ENCODE measurements around the gene FOSL1. TPM values are rescaled to one million over a fixed set of nuclear protein-coding genes. Genes with fewer than 3 reads are reported as not detected.
"Not testable (repeated sequence)": the region's sequence is repeated elsewhere in the genome, so short reads cannot be mapped to it uniquely, and the experiment has no call there.

The FOSL1 gene
- total RNA-seq, 1 donor from 2014 or later: 11.6 TPM

DNA sequence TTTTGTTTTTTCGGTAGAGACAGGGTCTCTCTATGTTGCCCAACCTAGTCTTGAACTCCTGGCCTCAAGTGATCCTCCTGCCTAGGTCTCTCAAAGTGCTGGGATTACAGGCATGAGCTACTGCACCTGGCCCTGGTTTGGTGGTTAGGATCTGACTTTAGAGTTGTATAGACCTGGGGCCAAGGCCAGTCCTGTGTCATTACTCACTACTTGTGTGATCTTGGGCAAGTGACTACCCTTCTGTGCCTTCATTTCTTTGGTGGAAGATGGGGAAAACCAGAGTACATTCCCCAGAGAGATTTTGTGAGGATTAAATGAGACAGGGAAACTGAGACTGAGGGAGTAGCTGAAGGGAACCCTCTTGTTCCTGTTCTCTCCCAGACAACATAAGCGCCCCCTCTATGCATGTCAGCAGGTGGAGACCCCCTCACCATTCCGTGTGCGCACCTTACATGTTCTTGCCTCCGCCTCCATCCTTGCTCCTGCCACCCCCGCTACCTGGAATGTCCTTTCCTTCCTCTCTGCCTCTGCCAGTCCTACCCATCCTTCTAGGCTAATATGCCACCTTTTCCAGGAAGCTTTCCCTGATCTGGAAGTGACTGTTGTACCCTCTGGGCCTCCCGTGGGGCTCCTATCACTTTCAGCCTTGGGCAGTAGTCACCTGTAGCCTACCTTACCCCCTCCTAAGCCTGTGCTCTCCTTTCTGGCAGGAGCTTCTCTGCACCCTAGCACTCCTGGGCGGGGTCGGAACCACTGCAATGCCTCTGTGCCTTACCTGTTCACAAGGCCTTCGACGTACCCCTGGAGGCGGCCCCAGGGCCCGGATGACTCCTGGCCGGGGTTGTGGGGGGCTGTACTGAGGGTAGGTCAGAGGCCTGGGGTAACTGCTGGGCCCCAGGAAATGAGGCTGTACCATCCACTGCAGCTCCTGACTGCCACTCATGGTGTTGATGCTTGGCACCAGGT is 3.9 kb downstream of the FOSL1 start:
- no peak for DNase-seq (ENCODE audit: low read depth)

DNA sequence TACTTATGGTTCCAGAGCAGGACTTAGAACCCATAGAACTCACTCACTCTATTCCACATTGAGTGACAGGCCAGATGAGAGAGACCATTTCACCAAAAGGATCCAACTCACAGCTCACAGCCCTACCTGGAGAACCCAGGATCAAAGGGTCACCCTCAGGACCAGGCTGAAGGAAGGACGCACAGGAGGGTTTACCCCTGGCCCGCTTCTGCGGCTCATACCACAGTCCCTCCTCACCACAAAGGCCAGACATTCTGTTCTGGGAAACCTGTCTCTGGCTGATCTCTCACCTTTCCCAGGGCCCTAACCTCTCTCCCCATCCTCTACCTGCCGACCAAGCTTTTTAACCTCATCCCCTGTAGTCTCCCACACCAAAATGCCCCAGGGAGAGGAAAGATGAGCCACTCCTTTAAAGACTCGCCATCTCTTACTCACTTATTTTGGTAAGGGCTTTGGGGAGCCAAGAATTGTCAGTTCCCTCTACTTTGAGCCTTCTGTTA is 4.7 kb downstream of the FOSL1 start:
- no peak for DNase-seq (ENCODE audit: low read depth)

DNA sequence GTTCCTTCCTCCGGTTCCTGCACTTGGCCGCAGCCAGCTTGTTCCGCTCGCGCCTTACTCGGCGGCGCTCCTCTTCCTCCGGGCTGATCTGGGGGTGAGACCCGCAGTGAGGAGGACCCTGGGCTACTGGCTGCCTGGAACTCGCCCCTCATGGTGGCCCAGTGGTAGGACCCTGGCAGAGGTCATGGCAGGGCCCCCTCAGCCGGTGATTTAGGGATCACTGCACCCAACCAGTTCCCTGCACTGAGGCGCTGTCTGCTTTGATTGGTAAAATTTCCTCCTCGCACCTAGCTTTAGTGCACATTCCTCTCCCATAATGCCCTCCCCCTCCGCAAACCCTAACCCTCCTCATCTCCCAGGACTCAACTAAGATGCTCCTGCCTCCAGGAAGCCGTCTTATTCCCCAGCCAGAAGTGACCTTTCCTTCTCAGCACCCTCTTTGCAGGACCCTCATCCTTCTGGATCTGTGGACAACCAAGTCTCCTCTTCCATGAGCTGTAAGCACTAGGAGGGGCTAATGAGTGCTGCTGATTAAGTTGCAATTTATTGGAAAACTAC is 6.1 kb downstream of the FOSL1 start:
- DNase-seq (ENCODE audit: low read depth): no peak

DNA sequence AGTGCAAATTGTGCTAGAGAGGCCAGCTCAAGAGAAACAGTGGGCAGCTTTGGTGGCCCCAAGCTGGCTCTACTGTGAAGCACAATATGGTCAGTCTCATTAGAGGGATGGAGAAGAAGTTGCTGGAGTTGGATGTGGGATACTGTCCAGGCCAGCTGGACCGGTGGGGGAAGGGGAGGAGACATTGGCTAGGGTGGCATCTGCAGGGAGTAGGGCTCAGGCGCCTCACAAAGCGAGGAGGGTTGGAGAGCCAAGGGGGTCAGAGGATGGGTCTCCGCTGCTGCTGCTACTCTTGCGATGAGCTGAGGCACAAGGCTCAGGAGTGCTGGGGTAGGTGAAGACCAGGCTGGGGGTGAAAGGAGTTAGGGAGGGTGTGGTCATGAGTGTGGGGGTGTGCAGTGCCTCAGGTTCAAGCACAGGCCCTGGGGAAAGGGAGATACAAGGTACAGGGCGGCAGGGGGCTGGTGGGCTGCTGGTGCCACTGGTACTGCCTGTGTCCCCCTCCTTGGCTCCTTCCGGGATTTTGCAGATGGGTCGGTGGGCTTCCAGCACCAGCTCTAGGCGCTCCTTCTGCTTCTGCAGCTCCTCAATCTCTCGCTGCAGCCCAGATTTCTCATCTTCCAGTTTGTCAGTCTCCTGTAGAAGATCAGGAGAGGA is 7.4 kb downstream of the FOSL1 start:
- DNase-seq (ENCODE audit: low read depth): no peak

DNA sequence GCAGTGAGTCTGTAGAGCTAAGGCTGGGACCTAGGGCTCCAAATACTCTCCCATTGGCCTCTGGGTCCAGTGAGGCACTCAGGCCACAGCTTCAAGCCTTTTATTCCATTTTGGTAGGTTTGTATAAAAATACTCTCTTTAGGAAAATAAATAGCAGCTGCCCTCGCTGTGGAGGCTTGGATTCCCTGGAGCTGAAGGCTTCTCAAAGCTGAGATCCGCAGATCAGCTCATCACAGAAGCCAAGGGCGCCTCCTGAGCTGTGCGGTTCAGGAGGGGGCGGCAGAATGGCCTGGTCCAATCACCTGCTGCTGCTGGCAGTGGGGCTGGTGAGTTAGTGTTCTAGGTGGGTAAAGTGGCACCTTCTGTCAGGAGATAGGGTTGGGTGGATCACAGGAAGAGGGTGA is 8.0 kb downstream of the FOSL1 start:
- not testable (repeated sequence) for DNase-seq (ENCODE audit: low read depth)

DNA sequence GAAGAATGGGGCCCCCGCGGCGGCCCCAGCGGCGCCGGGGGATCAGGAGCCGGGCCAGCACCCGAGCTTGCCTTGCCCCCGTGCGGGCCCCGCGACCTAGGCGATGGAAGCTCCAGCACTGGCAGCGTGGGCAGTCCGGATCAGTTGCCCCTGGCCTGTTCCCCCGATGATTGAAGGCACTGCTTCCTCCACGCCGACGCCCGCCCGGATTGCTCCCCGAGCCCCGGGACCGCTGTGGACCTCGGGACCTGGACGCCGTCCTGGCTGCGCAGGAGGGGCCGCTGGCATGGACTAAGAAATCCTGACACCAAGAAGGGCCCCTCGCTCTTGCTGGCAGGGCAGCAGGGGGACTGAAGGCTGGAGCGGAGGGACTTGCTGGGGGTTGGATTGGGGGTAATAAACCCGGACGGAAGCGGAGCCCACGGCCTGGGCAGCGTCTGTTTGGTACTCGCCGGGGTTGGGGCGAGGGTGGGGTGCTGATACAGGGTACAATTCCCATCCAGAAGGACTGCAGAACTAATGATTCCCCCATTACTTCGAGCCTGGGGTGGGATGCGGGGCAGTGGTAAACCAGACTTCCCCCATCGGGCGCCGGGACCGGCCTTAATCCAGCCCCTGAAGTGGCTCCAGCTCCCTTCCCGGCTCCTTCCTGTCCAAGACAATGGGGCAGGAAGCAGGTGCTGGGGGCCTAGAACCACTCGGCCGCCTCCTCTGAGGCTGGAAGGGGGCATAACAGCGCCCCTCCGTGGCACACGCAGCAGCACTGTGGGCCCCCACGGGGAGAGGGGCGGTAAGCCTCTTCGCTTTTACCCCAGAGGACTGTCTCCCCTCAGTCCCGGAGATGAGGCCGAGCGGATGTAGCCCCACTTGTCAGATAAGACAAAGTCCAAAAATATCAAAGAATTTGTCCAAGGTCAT is 8.7 kb downstream of the FOSL1 start:
- peak; percentile 61 for DNase-seq (ENCODE audit: low read depth)

DNA sequence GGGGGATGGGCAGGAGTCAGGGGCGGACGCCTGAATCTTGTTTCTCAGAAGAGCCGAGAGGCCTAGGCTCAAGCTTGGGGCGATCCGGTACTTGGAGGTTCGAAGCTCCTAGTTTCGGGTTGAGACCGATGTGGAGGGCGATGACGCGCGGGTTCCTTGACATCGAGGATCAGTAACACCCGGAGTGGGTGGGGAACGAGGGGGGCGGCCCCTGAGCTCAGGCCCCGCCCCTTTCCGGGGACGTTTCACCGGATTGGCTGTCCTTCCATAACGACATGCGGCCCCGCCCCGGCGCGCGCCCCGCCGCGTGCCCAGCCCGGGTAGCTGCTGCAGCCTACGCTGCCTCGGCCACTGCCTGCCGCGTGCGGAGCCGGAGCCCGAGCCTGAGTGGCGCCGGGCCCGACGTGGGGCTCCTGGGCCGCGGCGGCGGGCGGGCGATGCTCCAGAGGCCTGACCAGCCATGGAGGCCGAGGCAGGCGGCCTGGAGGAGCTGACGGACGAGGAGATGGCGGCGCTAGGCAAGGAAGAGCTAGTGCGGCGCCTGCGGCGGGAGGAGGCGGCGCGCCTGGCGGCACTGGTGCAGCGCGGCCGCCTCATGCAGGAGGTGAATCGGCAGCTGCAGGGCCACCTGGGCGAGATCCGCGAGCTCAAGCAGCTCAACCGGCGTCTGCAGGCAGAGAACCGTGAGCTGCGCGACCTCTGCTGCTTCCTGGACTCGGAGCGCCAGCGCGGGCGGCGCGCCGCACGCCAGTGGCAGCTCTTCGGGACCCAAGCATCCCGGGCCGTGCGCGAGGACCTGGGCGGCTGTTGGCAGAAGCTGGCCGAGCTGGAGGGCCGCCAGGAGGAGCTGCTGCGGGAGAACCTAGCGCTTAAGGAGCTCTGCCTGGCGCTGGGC is 9.6 kb downstream of the FOSL1 start, which contains the start of gene CCDC85B:
Gene CCDC85B, plus strand, starts transcription at position 350 of the 895 bp plus-strand sequence. Its CDS starts 111 bp downstream, at position 461.
- peak; percentile 95 for DNase-seq (ENCODE audit: low read depth)

DNA sequence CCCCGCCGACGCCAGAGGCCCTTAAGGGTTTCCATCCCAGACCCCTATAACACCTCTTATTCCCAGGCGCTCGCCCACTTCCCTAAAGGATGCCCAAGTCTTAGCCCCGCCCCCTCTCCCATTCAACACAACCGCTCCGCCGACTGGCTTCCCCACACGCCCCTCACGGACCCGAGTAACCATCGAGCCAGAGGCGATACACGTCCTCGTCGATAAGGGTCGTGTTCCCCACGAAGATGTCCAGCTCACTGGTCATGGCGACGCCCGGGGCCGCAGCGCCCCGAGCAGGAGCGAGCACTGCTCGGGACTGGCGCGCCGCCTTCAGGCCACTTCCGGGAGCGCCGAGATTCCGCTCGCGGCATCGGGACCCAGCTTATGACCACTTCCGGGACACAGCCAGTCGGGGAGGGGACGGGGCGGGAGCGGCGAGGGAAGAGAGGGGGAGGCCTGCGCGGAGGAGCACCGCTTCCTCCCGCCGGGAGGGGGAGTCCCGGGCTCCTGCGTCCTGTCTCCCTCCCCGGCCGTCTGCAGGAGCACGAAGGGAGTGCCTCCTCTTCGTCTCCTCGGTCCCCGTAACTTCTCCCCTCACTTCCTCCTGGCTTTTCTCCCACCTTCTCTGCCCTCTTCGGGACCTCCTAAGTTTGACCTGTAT is 11.9 kb downstream of the FOSL1 start, which contains the start of gene FIBP:
Gene FIBP, minus strand, starts transcription at position 309 of the 652 bp plus-strand sequence. Its CDS starts 53 bp downstream, at position 256.
- peak; percentile 97 for DNase-seq (ENCODE audit: low read depth)

DNA sequence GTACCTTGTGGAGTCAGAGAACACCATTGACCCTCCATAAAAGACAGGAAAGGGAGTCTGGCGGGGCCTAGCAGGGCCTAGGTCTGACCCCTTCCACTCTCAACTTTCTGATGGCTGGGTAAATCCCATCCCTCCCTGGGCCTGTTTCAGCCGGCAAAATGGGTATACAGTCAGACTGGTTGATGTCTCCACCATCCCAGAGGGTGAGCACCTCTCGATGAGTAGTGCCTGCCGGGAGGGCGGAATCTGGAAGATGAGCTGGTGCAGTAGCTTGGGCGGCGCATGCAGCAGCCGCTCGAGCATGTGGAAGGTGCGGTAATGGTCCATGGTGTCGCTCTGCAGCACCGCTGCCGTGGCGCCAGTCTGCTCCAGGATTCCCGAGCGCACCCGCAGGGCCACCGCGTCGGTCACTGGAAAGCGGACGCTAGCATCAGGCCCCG is 12.4 kb downstream of the FOSL1 start:
- no peak for DNase-seq (ENCODE audit: low read depth)

DNA sequence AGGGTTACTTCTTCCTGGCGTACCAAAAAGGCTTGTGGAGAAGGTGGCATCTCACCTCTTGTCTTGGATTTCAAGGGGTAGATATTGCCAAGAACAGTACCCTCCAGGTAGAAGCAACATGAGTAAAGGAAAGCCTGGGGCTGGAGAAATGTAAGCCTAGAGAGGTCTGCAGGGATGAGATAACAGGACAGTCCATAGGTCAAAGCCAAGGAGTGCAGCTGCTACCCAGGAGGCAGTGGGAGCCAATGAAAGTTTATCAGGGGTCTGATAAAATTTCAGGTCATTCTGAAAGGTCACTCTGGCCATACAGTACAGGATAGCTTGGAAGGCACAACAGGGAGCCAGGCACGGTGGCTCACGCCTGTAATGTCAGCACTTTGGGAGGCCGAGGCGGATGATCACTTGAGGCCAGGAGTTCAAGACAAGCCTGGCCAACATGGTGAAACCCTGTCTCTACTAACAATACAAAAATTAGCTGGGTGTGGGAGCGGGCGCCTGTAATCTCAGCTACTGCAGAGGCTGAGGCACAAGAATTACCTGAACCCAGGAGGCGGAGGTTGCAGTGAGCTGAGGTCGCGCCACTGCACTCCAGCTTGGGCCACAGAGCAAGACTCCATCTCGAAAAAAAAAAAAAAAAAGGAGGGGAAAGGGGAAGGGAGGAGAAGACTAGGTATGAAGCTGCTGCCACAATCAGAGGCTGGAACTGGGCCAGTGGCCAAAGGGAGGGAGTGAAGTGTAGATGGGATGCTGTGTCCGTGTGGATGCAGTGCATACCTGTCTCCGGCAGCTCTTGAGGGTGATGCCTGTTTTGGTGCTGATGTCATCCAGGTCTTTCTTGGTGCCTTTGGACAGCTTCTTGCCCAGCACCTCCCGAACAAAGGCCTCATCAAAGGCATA is 13.1 kb downstream of the FOSL1 start:
- no peak for DNase-seq (ENCODE audit: low read depth)

DNA sequence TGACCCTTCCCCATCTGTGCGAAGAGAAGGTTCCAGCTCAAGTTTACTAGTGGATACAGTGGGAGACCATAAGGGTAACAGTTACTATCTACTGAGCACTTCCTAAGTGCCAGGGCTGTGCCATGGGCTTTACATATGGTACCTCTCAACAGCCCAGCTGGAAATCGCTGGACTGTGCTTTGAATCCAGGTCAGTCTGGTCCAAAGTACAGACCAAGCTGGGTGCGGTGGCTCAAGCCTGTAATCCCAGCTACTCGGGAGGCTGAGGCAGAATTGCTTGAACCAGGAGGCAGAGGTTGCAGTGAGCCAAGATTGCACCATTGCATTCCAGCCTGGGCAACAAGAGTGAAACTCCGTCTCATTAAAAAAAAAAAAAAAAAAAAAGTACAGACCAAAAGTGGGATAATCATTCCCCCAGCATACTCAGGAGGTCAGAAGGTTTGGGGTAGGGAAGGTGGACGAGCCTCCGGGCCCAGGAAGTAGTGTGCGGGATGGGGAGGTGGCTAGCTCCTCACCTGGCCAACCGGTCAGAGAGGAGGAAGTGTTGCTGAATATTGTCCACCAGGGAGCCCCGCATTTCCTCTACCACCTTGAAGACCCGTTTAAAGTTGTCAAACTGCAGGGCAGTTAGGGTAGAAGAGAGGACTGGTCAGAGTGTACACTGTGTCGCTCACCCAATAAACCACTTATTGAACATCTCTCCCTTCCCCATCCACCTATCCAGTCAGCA is 14.2 kb downstream of the FOSL1 start:
- DNase-seq (ENCODE audit: low read depth): no peak

DNA sequence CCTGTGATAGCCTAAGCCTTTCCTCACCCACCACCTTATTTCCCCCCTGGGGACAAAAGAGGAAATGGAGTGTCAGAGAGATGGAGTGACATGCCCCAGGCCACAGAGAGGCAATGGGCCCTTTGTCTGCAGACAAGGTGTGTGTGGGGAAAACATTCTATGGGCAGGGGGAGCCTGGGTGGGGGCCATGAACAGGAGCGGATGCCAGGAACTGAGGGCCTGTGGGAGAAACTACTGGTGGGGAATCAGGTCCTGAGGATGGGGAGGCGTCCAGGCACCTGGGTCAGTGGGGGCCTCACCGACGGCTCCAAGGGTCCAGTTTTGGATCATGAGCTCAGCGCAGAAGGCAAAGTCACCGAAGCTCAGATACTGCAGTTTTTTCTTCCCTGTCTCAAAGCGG is 15.0 kb downstream of the FOSL1 start:
- DNase-seq (ENCODE audit: low read depth): no peak

DNA sequence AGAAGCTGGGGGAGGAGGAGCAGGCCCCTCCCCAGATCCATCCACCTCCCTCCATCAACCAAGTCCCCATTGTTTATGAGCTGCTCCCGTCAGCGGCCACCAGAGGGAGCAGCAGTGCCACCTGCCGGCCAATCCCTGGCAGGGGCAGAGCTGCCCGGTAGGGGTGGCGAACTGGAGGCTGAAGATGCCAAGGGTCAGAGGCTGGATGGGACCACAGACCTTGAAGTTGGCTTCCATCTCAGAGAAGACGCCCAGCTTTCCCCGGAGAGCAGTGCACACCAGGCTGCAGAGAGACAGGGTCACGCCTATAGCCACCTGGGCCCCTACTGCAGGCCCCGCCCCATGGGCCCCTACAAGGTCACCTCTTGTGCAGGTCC is 15.5 kb downstream of the FOSL1 start:
- peak; percentile 78 for DNase-seq (ENCODE audit: low read depth)

DNA sequence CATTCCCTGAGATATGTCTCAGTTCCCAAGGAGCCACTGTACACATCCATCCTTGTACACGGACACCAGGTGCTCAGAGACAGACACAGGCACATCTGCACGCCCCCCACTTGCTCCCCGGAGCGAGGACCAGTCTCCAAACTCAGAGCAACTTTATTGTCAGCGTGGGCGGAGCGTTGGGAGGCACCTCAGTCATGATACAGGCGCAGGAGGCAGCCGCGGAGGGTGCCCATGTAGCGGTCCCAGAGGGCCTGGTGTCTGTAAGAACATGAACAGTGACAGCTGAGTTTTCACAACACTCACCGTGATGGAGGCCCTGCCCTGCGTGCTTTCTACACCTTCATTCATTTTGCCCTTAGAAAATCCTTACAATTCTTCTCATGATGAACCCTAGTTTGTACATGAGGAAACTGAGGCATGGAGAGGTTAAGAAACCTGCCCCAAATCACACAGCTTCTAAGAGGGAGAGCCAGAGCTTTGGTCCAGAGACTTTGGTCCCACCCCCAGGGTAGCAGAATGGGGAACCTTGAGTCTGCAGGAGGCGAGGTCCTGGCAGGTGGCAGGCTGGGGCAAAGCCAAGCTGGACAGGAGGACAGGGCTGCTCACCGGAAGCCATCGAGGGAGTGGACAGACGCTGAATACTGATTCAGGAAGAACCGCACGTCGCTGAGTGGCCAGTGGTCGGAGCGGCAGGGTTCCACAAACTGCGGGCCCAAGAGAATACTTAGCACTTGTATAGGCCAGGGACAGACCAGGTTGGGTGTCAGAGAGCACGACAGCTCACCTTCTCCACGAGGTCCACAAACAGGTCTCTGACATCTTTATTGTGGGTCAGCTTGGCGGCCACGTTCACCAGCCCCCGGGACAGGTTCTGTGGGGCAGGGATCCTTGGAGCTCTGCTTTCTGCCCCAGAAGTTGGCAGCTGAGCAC is 16.1 kb downstream of the FOSL1 start:
- DNase-seq (ENCODE audit: low read depth): no peak

DNA sequence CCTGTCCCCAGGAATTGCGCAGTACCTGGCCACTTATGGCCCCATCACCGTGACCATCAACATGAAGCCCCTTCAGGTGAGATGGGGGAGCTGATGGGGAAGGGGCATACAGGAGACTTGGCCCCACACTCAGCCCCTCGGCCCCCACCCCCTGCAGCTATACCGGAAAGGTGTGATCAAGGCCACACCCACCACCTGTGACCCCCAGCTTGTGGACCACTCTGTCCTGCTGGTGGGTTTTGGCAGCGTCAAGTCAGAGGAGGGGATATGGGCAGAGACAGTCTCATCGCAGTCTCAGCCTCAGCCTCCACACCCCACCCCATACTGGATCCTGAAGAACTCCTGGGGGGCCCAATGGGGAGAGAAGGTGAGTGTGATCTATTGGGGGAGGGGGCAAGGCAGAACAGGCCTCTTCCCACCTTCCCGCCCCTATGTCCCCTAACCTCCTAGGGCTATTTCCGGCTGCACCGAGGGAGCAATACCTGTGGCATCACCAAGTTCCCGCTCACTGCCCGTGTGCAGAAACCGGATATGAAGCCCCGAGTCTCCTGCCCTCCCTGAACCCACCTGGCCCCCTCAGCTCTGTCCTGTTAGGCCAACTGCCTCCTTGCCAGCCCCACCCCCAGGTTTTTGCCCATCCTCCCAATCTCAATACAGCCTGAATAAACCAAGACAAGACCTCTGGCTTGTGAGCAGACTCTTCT is 17.0 kb downstream of the FOSL1 start:
- DNase-seq (ENCODE audit: low read depth): no peak
